ENCODE results near the gene ERVFRD-1. TPM values are rescaled to one million over a fixed set of nuclear protein-coding genes. Genes with fewer than 3 reads are reported as not detected.

The ERVFRD-1 gene
- total and polyA plus RNA-seq, 2 donors from 2014 or later = 0.24 to 0.57 TPM

GRCh38 chr6:11153447-11153846 lies 41.9 kb upstream of the ERVFRD-1 start:
- H3K27ac ChIP-seq (ENCODE audit: low read depth in 2 of 2, low read length in 2 of 2) = no peak overlapping the region
- intact Hi-C loops (cut with DNase I) = no loop called here
- no peaks in the 10 kb centered on the region for H3K9me3 ChIP-seq (ENCODE audit: control insufficient read depth in 2 of 3, insufficient read depth in 1 of 3, low read length in 3 of 3)
- H3K4me1 ChIP-seq (ENCODE audit: control insufficient read depth in 2 of 3, insufficient read depth in 2 of 3, low read depth in 1 of 3, low read length in 3 of 3) = no peaks in the 10 kb centered on the region
- H3K4me3 ChIP-seq (ENCODE audit: low read length in 3 of 3) = peak overlapping the region in 1 of 3 donors; percentile 47
- FAIRE-seq = no peak
- DNase-seq = no peak
- H3K27me3 ChIP-seq (ENCODE audit: control insufficient read depth, insufficient read depth, low read length) = no peaks in the 10 kb centered on the region
- TF ChIP-seq, protein P1, sequence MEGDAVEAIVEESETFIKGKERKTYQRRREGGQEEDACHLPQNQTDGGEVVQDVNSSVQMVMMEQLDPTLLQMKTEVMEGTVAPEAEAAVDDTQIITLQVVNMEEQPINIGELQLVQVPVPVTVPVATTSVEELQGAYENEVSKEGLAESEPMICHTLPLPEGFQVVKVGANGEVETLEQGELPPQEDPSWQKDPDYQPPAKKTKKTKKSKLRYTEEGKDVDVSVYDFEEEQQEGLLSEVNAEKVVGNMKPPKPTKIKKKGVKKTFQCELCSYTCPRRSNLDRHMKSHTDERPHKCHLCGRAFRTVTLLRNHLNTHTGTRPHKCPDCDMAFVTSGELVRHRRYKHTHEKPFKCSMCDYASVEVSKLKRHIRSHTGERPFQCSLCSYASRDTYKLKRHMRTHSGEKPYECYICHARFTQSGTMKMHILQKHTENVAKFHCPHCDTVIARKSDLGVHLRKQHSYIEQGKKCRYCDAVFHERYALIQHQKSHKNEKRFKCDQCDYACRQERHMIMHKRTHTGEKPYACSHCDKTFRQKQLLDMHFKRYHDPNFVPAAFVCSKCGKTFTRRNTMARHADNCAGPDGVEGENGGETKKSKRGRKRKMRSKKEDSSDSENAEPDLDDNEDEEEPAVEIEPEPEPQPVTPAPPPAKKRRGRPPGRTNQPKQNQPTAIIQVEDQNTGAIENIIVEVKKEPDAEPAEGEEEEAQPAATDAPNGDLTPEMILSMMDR (IDR thresholded peaks at IDR 0.05; ENCODE audit: borderline replicate concordance, extremely low read depth, insufficient read depth) = no peak
- H3K36me3 ChIP-seq (ENCODE audit: control insufficient read depth in 2 of 3, insufficient read depth in 3 of 3, low read length in 3 of 3) = no peaks in the 10 kb centered on the region
- H3K9ac ChIP-seq (ENCODE audit: low read length in 3 of 3) = no peak overlapping the region

DNA sequence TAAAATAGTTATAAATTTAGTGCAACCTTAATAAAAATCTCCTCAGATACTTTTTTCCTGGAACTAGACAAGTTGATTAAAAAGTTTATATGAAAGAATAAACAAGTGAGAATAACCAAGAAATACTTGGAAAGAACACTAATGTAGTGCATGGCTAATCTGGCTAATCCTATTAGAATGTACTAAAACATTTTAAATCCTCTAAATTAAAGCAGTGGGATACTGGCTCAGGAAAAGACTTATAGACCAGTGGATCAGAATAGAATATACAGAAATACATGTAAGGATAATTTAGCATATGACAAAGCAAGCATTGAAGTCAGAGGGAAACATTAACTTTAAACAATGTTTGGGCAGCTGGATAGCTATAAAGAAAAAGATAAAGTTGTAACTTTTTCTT lies 41.1 kb upstream of the ERVFRD-1 start:
- intact Hi-C loops (cut with DNase I) = no loop called here
- TF ChIP-seq, protein P1 (IDR thresholded peaks at IDR 0.05; ENCODE audit: borderline replicate concordance, extremely low read depth, insufficient read depth) = no peak
- Histone ChIP-seq H3K27ac (ENCODE audit: low read depth in 2 of 2, low read length in 2 of 2) (no peak overlapping the region), H3K4me3 (ENCODE audit: low read length in 3 of 3) (no peak overlapping the region), H3K36me3 (ENCODE audit: control insufficient read depth in 2 of 3, insufficient read depth in 3 of 3, low read length in 3 of 3) (no peaks in the 10 kb centered on the region), H3K27me3 (ENCODE audit: control insufficient read depth, insufficient read depth, low read length) (no peaks in the 10 kb centered on the region), H3K9ac (ENCODE audit: low read length in 3 of 3) (no peak overlapping the region), H3K4me1 (ENCODE audit: control insufficient read depth in 2 of 3, insufficient read depth in 2 of 3, low read depth in 1 of 3, low read length in 3 of 3) (no peaks in the 10 kb centered on the region), H3K9me3 (ENCODE audit: control insufficient read depth in 2 of 3, insufficient read depth in 1 of 3, low read length in 3 of 3) (no peaks in the 10 kb centered on the region)
- FAIRE-seq = peak; percentile 65
- no peak for DNase-seq

DNA sequence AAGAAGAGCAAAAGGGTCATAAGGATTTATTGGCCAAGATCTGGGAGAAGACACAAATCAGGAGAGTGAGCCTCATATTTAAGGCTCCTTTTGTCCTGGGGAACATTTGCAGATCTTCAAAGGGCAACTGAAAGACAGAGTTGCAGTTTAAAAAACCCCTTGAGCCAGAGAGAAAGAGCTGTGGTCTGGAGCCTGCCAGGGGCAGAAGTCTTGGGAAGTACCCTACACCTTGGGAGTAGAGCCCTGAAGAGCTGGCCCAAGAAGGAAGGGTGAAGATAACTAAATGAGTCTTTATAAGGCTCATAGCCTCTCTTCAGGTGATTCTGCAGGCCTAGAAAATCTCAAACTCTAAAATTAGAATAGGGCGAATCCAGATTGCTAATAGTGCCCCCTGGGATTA lies 40.0 kb upstream of the ERVFRD-1 start:
- FAIRE-seq = no peak
- H3K27ac ChIP-seq (ENCODE audit: low read depth in 2 of 2, low read length in 2 of 2) = no peak overlapping the region
- TF ChIP-seq, protein P1 (IDR thresholded peaks at IDR 0.05; ENCODE audit: borderline replicate concordance, extremely low read depth, insufficient read depth) = no peak
- intact Hi-C loops (cut with DNase I) = no loop called here
- no peaks in the 10 kb centered on the region for H3K9me3 ChIP-seq (ENCODE audit: control insufficient read depth in 2 of 3, insufficient read depth in 1 of 3, low read length in 3 of 3)
- no peaks in the 10 kb centered on the region for H3K4me1 ChIP-seq (ENCODE audit: control insufficient read depth in 2 of 3, insufficient read depth in 2 of 3, low read depth in 1 of 3, low read length in 3 of 3)
- no peak overlapping the region for H3K9ac ChIP-seq (ENCODE audit: low read length in 3 of 3)
- H3K4me3 ChIP-seq (ENCODE audit: low read length in 3 of 3) = no peak overlapping the region
- DNase-seq = no peak
- H3K36me3 ChIP-seq (ENCODE audit: control insufficient read depth in 2 of 3, insufficient read depth in 3 of 3, low read length in 3 of 3) = no peaks in the 10 kb centered on the region
- H3K27me3 ChIP-seq (ENCODE audit: control insufficient read depth, insufficient read depth, low read length) = no peaks in the 10 kb centered on the region

DNA sequence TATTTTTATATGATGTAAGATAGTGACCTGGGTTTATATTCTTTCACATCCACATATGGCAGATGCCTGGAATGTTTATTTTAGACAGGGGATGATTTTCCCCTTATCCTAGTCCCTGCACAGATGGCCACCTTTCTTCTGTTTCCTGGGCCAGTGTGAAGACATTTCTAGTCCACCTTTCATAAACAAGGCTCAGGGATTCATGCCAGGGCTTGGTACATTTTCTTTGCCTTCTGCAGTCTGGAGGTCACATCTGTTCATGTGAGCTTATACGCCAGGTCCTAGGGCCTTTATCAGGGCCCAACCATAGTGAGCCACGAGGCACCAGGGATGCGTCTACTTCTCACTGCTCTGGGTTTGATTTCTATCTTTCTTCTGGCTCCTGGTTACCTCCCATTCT lies 38.0 kb upstream of the ERVFRD-1 start:
- DNase-seq (no peak), FAIRE-seq (no peak)
- Histone ChIP-seq H3K4me3 (ENCODE audit: low read length in 3 of 3) (no peak overlapping the region), H3K9ac (ENCODE audit: low read length in 3 of 3) (no peak overlapping the region), H3K27ac (ENCODE audit: low read depth in 2 of 2, low read length in 2 of 2) (no peak overlapping the region), H3K4me1 (ENCODE audit: control insufficient read depth in 2 of 3, insufficient read depth in 2 of 3, low read depth in 1 of 3, low read length in 3 of 3) (no peaks in the 10 kb centered on the region), H3K27me3 (ENCODE audit: control insufficient read depth, insufficient read depth, low read length) (no peaks in the 10 kb centered on the region), H3K9me3 (ENCODE audit: control insufficient read depth in 2 of 3, insufficient read depth in 1 of 3, low read length in 3 of 3) (no peaks in the 10 kb centered on the region), H3K36me3 (ENCODE audit: control insufficient read depth in 2 of 3, insufficient read depth in 3 of 3, low read length in 3 of 3) (no peaks in the 10 kb centered on the region)
- intact Hi-C loops (cut with DNase I) = loop anchor here (5.0 kb wide), 1 partner anchor 343 kb away; no protein-coding TSS in a partner anchor
- TF ChIP-seq, protein P1 (IDR thresholded peaks at IDR 0.05; ENCODE audit: borderline replicate concordance, extremely low read depth, insufficient read depth) = no peak

Measured in kidney (tissue), 14 donors.